HG03064 (cell line): ENCODE data around the gene DPYD.

Source experiments
- ATAC-seq: cut with Tn5 transposase; IDR thresholded peaks from one replicate; pipeline ENCODE4 v1.9.1; 2021; ENCODE audit warnings: low read depth; ENCODE audit not compliant: unreplicated experiment

DPYD gene

GRCh38 chr1:97082160-97082848, 838.5 kb downstream of the DPYD start:
- no peak for ATAC-seq

- ATAC-seq: no peak
Observed at GRCh38 chr1:97078872-97079271, 842.0 kb downstream of the DPYD start.

- ATAC-seq: no peak
Observed at GRCh38 chr1:97077221-97077620, 843.6 kb downstream of the DPYD start.

GRCh38 chr1:97074771-97075170, 846.1 kb downstream of the DPYD start:
- ATAC-seq: no peak

- no peak for ATAC-seq
Observed at GRCh38 chr1:97073936-97074335, 846.9 kb downstream of the DPYD start.

- ATAC-seq: no peak
Observed at GRCh38 chr1:97073169-97073568, 847.7 kb downstream of the DPYD start.

- no peak for ATAC-seq
Observed at GRCh38 chr1:97071173-97071572, 849.7 kb downstream of the DPYD start.

GRCh38 chr1:97070376-97070775, 850.5 kb downstream of the DPYD start:
- no peak for ATAC-seq

- ATAC-seq: no peak
Observed at GRCh38 chr1:97069312-97069711, 851.5 kb downstream of the DPYD start.

GRCh38 chr1:97066860-97067259, 854.0 kb downstream of the DPYD start:
- ATAC-seq: no peak

GRCh38 chr1:97063532-97063931, 857.3 kb downstream of the DPYD start:
- ATAC-seq: no peak

GRCh38 chr1:97061604-97062003, 859.2 kb downstream of the DPYD start:
- no peak for ATAC-seq

GRCh38 chr1:97056386-97056785, 864.4 kb downstream of the DPYD start:
- no peak for ATAC-seq

GRCh38 chr1:97053268-97053667, 867.6 kb downstream of the DPYD start:
- no peak for ATAC-seq

GRCh38 chr1:97051823-97052222, 869.0 kb downstream of the DPYD start:
- ATAC-seq: no peak

- ATAC-seq: no peak
Observed at GRCh38 chr1:97050506-97050905, 870.3 kb downstream of the DPYD start.

- no peak for ATAC-seq
Observed at GRCh38 chr1:97047421-97047793, 873.4 kb downstream of the DPYD start.

GRCh38 chr1:97046765-97047420, 873.9 kb downstream of the DPYD start:
- ATAC-seq: no peak

GRCh38 chr1:97044159-97044760, 876.6 kb downstream of the DPYD start:
- ATAC-seq: no peak

- no peak for ATAC-seq
Observed at GRCh38 chr1:97042551-97042950, 878.3 kb downstream of the DPYD start.

- no peak for ATAC-seq
Observed at GRCh38 chr1:97041026-97041425, 879.8 kb downstream of the DPYD start.

GRCh38 chr1:97038410-97038809, 882.4 kb downstream of the DPYD start:
- ATAC-seq: no peak
